GM19193 (cell line): ENCODE measurements around the gene KCNQ1OT1.

Experiments used
- POLR2A ChIP-seq: IDR thresholded peaks from 4 replicates; pipeline ENCODE4 v1.6.1; 2011; ENCODE audit not compliant: insufficient read depth, insufficient read length; ENCODE audit errors: extremely low read depth

The KCNQ1OT1 gene

GRCh38 chr11:2664791-2665525 lies 34.8 kb downstream of the KCNQ1OT1 start:
- TF ChIP-seq POLR2A: no peak

DNA sequence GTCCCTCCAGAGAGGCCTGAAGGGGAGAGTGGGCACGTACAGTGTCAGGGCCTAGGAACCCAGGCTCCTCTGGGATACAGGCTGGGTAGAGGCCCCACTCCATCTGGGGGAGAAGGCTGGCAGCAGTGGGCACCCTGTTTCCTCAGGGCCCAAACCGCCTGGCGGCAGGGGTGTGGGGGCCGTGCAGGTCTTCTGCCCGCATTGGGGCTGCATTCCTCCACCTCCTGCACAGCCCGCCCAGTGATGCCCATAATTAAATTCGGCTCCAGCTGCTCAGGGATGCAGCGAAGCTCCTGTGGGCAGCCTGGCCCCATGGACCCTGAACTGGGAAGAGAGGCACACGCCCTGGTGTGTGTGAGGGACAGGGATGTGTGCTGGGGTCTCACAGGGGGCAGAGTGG lies 35.4 kb downstream of the KCNQ1OT1 start:
- no peak for TF ChIP-seq POLR2A

DNA sequence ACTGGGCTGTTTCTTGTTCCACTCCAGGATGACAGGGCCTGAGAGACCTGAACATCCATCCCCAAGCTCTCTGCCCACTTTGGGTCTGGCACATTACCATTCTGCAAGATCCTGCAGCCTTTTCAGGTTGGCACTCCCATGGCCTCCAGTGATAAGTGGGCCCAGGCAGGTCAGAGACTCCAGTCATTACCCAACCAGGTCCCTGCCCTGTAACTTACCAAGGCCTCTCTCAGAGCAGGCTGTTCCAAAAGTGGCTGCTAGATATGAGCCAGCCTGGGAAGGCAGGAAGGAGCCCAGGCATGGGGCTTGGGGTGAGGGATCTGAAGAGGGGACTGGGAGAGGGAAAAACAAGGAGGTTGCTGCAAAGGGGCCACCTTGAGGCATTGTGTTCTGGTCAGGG lies 35.9 kb downstream of the KCNQ1OT1 start:
- TF ChIP-seq POLR2A: no peak

GRCh38 chr11:2663506-2663905 lies 36.3 kb downstream of the KCNQ1OT1 start:
- no peak for TF ChIP-seq POLR2A

DNA sequence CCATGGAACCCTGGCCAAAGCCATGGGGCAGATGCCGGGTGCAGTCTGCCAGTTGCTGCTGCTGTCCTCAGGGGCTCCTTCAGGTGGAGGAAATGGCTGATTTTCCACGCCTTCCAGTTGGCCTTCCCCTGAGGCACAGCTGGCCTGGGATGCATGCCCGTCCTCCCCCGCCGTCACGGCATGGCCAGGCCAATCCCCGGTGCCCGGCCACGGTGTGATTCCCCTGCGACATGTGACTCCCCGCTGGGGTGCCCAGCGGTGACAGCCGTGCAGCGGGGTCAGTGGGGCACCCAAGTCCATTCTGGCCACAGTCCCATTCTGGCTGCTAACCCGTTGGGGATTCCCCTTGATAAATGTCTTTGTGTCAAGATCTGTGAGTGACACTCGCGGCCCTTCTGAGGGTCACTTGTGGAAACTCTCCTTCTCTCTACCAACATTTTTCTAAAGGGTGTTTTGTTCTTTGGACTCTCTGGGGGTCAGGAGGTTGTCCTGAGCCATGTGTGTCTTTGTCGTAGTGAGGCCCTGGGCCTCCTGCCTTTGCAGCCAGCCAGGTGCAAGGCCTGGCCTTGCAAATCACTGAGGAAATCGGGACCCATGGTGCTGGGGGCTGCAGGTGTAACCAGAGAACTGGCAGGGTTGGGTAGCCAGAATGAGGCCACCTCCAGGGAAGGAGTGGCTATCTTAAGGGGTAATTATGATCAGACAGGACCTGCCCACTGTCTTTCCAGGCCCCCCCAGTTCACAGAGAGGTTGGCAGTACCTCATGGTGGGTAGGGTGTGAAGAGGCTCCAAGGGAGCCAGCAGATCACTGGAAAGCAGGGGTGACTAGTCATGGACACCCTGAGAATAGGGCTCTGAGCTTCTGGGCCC lies 37.1 kb downstream of the KCNQ1OT1 start:
- TF ChIP-seq POLR2A: no peak

DNA sequence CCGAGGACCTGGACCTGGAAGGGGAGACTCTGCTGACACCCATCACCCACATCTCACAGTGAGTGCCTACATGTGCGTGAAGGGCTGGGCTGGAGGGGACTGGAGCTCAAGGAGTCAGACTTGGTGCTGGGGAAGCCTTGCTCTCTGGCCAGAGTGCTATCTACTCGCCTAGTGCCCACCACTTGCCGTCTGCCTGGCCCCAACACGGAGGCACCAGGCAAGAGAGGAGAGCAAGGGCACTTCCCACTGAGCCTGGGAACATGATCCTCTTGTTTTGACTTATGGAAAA lies 37.8 kb downstream of the KCNQ1OT1 start:
- no peak for TF ChIP-seq POLR2A

GRCh38 chr11:2661173-2662023 lies 38.4 kb downstream of the KCNQ1OT1 start:
- no peak for TF ChIP-seq POLR2A

GRCh38 chr11:2660357-2660939 lies 39.3 kb downstream of the KCNQ1OT1 start:
- TF ChIP-seq POLR2A: no peak

DNA sequence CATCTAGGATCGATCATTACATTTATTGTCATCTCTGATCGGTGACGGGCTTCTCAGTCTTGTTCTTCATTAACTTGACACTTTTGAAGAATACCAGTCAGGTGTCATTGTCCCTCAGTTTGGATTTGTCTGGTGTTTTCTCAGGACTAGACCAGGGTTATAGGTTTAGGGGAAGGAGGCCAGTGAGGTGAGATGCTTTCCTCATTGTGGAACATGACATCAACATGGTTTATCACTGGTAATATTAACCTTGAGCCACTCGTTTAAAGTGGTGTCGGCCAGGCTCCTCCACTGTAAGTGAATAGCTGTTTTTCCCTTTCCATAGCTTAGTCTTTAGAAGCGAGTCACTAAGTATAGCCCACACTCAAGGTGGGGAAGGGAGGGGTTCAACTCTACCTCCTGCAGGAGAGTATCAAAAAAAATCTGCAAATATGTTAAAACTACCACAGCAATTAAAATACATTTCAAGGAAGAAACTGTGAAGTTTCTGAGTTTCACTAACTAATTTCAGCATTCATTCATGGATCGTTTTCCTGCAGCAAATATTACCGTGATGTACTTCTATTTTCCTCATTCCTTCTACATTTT lies 42.0 kb downstream of the KCNQ1OT1 start:
- TF ChIP-seq POLR2A: no peak

DNA sequence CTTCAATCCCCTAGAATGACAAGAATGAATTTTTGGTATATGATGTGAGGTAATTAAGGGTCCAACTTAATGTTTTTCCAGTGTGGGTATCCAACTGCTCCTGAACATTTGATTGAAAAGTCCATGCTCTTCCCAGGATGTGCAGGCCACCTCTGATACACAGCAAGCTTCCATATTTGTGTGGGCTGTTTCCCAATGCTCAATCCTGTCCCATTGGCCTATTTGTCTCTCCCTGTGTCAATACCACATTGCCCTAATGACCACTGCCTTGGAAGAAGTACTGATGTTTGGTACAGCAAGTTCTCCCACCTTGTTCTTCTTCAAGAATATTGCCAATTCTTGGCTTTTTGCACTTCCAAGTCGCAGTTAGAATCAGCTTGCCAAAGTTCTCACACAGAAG lies 42.9 kb downstream of the KCNQ1OT1 start:
- no peak for TF ChIP-seq POLR2A

DNA sequence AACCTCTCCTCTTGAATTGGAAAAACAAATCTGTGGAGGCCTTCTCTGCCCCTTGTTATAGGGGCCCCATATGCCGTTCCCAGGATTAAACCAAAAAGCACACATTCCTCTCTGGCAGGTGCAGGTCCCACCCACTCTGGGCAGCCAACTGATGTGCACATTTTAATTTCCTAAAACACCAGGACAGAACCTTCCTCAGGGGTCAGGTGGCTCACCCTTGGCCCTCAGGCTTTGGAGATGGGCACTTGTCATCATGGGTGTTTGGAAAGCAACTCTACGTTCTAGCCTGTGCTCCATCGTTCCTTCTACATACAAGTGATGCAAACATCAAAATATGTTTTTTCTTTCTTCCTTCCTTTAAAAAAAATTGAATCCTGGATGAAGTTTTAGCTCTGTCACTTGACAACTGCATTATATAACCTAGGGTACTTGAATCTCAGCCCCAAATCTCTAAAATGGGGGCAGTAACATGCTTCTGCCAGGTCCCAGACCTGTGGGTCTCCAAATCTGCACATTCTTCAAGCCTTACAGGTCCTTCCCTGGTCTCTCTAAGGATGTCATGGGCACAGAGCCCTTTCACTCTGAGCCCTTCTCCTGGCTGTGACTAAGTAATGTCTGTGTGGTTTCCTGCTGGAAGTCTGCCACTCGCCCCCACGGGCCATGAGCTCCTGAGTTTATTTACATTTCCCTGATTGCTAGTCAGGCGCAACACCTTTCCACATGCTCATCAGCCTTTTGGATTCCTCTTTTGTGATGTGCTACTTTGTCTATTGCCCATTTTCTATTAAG lies 43.8 kb downstream of the KCNQ1OT1 start:
- TF ChIP-seq POLR2A: no peak

GRCh38 chr11:2655016-2655719 lies 44.6 kb downstream of the KCNQ1OT1 start:
- no peak for TF ChIP-seq POLR2A
